ENCODE measurements around the gene MIPOL1.

- TF ChIP-seq EZH2 (IDR thresholded peaks at IDR 0.05; ENCODE audit: insufficient read depth, poor library complexity, severe bottlenecking) (no peak), EZH2phosphoT487 (IDR thresholded peaks at IDR 0.05; ENCODE audit: insufficient read depth, low read depth) (no peak)
These were observed 40.0 kb downstream of the MIPOL1 start for GRCh38 chr14:37237735-37238200.
